Peyer's patch (tissue), 4 donors: ENCODE results near the gene CLHC1.

Experiments used
- CTCF ChIP-seq, 6 experiments: fragments of 450-650 bp in 4 of 6; fragments of 200-600 bp in 2 of 6; sonication (generic) in 1 of 6; IDR thresholded peaks; one replicate each; pipeline ENCODE4 v1.5.1; 2017 to 2019; ENCODE audit warnings: antibody characterized with exemption in 6 of 6, mild to moderate bottlenecking in 3 of 6, moderate library complexity in 1 of 6
- POLR2A ChIP-seq, 2 donors: fragments of 450-650 bp; IDR thresholded peaks; one replicate each; pipeline ENCODE4 v1.5.1; 2017; ENCODE audit warnings: antibody characterized with exemption in 2 of 2, mild to moderate bottlenecking in 2 of 2, moderate library complexity in 2 of 2

- TF ChIP-seq CTCF (IDR thresholded peaks at IDR 0.05) (peak in 1 of 6 experiments; percentile 8), POLR2A (IDR thresholded peaks at IDR 0.05) (no peak)
Measured at GRCh38 chr2:55231546-55232083, 478 bp downstream of the CLHC1 start.
